CD4-positive, alpha-beta T cell treated with Interleukin-6 for 4 hours (primary cell): ENCODE results near the gene ALDH4A1.
"Not testable (repeated sequence)": the region's sequence is repeated elsewhere in the genome, so short reads cannot be mapped to it uniquely, and the experiment has no call there.

Source experiments
- DNase-seq: peaks from one replicate; pipeline ENCODE4 v3.0.0-alpha.2; 2020; ENCODE audit warnings: mixed read lengths

The ALDH4A1 gene

DNA sequence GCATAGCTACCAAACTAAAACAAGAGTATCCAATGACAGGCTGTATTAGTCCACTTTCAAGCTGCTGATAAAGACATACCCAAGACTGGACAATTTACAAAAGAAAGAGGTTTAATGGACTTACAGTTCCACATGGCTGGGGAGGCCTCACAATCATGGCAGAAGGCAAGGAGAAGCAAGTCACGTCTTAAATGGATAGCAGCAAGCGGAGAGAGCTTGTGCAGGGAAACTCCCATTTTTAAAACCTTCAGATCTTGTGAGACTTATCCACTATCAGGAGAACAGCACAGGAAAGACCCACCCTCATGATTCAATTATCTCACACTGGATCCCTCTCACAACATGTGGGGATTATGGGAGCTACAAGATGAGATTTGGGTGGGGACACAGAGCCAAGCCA, 54.6 kb downstream of the ALDH4A1 start:
- not testable (repeated sequence) for DNase-seq

DNA sequence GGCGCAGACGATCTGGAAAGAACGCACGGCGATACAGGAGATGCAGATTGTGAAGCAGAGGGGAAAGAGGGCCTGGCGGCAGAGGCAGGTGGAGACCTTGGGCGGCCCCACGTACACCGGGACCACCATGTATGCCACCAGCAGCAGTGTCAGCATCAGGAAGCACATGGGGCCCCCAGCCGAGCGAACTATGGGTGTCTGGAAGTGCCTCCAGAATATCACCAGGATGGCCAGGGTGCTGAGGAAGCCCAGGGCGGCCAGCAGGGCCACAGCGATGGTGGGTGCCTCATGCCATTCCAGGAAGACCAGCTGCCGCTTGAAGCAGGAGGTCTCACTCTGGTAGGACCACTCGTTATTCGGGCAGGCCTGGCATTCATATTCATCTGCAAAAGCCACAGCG, 62.2 kb downstream of the ALDH4A1 start:
- DNase-seq, result no peak

DNA sequence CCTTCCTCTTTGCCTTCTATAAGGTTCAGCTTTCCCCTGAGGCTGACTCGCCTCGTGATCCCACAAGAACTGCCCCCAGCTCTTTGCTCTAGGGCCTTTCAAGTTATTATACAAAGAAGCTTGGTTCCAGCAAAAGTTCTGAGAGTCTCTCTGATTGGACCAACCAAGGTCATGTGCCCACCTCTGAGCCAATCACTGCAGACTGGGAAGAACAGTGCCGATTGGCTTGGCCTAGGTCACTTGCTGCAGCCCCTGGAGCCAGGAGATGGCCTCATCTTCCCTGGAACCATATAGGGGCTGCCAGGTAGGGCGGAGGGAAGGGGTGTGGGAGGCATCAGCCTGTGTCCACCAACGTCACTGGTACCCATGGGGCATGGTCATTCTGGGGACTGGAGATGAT, 65.7 kb downstream of the ALDH4A1 start:
- no peak for DNase-seq

DNA sequence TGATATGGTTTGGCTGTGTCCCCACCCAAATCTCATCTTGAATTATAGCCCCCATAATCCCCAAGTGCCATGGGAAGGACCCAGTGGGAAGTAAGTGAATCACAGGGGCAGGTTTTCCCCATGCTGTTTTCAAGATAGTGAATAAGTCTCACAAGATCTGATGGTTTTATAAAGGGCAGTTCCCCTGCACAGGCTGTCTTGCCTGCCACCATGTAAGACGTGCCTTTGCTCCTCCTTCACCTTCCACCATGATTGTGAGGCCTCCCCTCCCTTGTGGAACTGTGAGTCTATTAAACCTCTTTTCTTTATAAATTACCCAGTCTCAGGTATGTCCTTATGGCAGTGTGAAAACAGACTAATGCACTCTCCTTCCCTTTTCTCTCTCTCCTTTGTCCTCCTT, 70.0 kb downstream of the ALDH4A1 start:
- not testable (repeated sequence) for DNase-seq

DNA sequence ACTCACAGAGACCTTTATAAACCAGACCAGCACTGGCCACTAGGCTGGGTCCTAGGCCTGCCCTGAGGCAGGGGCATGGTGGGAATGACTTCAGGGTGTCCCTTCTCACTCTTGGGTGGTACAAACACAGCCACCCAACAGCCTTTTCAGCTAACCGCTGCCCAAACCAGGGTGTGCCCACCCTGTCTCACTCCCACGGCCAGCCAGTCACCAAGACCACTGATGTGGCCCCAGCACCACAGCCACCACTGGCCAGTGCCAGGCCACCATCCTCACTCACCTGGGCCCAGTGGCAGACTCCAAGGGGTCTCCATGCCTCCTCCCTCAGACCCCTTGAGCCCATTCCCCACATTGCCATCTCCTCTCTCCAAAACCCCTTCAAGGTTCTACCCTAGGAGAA, 70.7 kb downstream of the ALDH4A1 start:
- no peak for DNase-seq

DNA sequence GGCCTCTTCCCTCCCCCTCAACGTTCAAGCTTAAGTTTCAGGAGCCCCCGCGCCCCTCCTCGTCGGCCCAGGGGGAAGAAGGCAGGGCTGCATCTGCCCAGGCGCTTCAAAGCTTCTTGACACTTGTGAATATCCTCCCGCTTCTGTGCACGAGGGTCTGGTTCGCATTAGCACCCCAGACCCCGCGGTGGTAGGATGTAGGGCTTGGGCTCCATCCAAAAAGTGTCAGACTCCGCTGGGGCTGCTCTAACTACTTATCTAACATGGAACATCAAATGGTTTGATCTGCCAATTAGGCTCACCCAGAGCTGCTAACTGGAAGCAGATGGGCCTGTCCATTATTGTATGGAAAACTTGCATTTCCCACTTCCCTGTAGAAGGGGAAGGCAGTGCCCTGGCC, 71.8 kb downstream of the ALDH4A1 start:
- DNase-seq, result no peak

DNA sequence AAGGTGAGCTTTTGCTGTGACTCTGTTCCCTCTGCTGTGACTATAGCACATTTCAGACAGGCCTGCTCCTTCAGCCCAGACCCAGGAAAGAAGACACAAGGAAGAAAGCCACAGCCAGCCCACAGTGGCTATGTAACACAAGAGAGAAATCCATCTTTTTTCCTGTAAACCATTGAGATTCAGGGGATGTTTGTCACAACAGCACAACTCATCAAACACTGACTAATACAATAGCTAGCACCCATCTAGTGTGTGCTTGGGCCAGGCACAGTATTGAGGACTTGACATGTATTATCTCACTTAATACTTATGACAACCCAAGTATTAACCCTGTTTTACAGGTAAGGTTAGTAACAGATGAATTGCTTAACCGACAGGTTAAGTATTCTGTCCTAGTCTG, 72.7 kb downstream of the ALDH4A1 start:
- no peak for DNase-seq

DNA sequence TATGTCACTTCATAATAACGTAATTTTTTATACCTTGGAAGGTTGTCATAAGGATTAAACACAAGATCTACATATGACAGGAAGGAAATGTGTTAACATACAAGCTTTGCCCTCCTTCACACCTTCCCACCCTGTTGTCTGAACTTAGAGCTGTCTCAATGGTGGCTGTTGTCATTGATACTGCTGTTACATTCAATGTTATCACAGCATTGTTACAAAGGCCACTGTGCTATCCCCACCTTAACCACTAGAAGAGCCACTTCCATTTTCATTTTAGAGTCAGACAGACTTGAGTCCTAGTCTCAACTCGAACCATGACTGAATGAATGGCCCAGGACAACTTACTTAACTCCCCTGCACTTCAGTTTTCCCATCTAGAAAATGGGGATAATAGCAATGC, 74.1 kb downstream of the ALDH4A1 start:
- DNase-seq, result no peak

DNA sequence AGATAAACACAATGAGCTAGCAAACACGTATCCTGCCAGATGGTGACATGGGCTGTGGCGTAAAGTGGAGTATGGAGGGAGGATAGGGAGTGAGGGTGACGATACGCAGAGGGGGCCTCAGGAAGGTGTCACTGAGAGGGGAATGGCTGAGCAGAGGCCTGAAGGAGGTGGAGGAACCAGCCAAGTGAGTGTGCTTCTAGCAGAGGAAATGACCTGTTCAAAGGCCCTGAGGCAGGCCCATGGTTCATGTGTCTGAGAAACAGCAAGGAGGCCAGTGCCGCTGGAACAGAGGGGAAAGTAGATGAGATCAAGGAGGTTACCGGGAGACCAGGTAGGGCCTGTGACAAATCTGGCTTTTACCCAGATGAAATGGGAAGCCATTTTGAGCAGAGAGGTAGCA, 78.9 kb downstream of the ALDH4A1 start:
- no peak for DNase-seq
